ENCODE data around the gene RBMS1.

RBMS1 gene

GRCh38 chr2:160532388-160532787 lies 38.8 kb upstream of the RBMS1 start:
- H3K79me2 ChIP-seq (ENCODE audit: control insufficient read depth, low read length), result no peaks in the 10 kb centered on the region

GRCh38 chr2:160522951-160523710 lies 29.5 kb upstream of the RBMS1 start:
- no peaks in the 10 kb centered on the region for H3K9me3 ChIP-seq (ENCODE audit: control insufficient read depth, insufficient read depth, low read length)
- no peak overlapping the region for H3K4me2 ChIP-seq (ENCODE audit: low read length)
- H3K36me3 ChIP-seq (ENCODE audit: control insufficient read depth, low read length), result no peaks in the 10 kb centered on the region
- no peaks in the 10 kb centered on the region for H4K20me1 ChIP-seq (ENCODE audit: control insufficient read depth, insufficient read depth, low read depth, low read length)
- H3K4me1 ChIP-seq (ENCODE audit: control insufficient read depth, low read length), result no peaks in the 10 kb centered on the region
- no peaks in the 10 kb centered on the region for H3K27me3 ChIP-seq (ENCODE audit: control insufficient read depth, low read length)
- no peaks in the 10 kb centered on the region for H3K79me2 ChIP-seq (ENCODE audit: control insufficient read depth, low read length)
- H3K9me2 ChIP-seq (replicated peaks; ENCODE audit: control insufficient read depth, low read length), result no peaks in the 10 kb centered on the region
- H3F3A ChIP-seq (ENCODE audit: control insufficient read depth, insufficient read depth), result no peaks in the 10 kb centered on the region
- no peak overlapping the region for H3K27ac ChIP-seq (ENCODE audit: low read depth, low read length)
- TF ChIP-seq CTCF (IDR thresholded peaks at IDR 0.05; ENCODE audit: low read depth, low read length, poor library complexity, severe bottlenecking) (no peak), EZH2phosphoT487 (IDR thresholded peaks at IDR 0.05; ENCODE audit: borderline replicate concordance, low read length) (no peak)
- no peak overlapping the region for H3K4me3 ChIP-seq (ENCODE audit: low read length)

More at GRCh38 chr2:160532388-160532787, 38.8 kb upstream of the RBMS1 start:
- H3K27me3 ChIP-seq (ENCODE audit: control insufficient read depth, low read length), result no peaks in the 10 kb centered on the region
- no peak overlapping the region for H3K27ac ChIP-seq (ENCODE audit: low read depth, low read length)
- H3K4me3 ChIP-seq (ENCODE audit: low read length), result no peak overlapping the region
- H3K36me3 ChIP-seq (ENCODE audit: control insufficient read depth, low read length), result no peaks in the 10 kb centered on the region
- H3K4me1 ChIP-seq (ENCODE audit: control insufficient read depth, low read length), result no peaks in the 10 kb centered on the region
- H3K9me2 ChIP-seq (replicated peaks; ENCODE audit: control insufficient read depth, low read length), result no peaks in the 10 kb centered on the region
- H3F3A ChIP-seq (ENCODE audit: control insufficient read depth, insufficient read depth), result no peaks in the 10 kb centered on the region
- H3K4me2 ChIP-seq (ENCODE audit: low read length), result no peak overlapping the region
- H4K20me1 ChIP-seq (ENCODE audit: control insufficient read depth, insufficient read depth, low read depth, low read length), result no peaks in the 10 kb centered on the region
- no peaks in the 10 kb centered on the region for H3K9me3 ChIP-seq (ENCODE audit: control insufficient read depth, insufficient read depth, low read length)
- TF ChIP-seq EZH2phosphoT487 (IDR thresholded peaks at IDR 0.05; ENCODE audit: borderline replicate concordance, low read length) (no peak), CTCF (IDR thresholded peaks at IDR 0.05; ENCODE audit: low read depth, low read length, poor library complexity, severe bottlenecking) (no peak)

- H3K9me3 ChIP-seq (ENCODE audit: control insufficient read depth, insufficient read depth, low read length), result no peaks in the 10 kb centered on the region
- H3K4me2 ChIP-seq (ENCODE audit: low read length), result no peak overlapping the region
- H3K9me2 ChIP-seq (replicated peaks; ENCODE audit: control insufficient read depth, low read length), result no peaks in the 10 kb centered on the region
- H4K20me1 ChIP-seq (ENCODE audit: control insufficient read depth, insufficient read depth, low read depth, low read length), result no peaks in the 10 kb centered on the region
- no peaks in the 10 kb centered on the region for H3K79me2 ChIP-seq (ENCODE audit: control insufficient read depth, low read length)
- no peak overlapping the region for H3K27ac ChIP-seq (ENCODE audit: low read depth, low read length)
- H3K36me3 ChIP-seq (ENCODE audit: control insufficient read depth, low read length), result no peaks in the 10 kb centered on the region
- no peaks in the 10 kb centered on the region for H3F3A ChIP-seq (ENCODE audit: control insufficient read depth, insufficient read depth)
- no peak overlapping the region for H3K4me3 ChIP-seq (ENCODE audit: low read length)
- H3K27me3 ChIP-seq (ENCODE audit: control insufficient read depth, low read length), result peaks cover 5% of the 10 kb centered on the region; the same call in 1 of the 2 replicates
- no peaks in the 10 kb centered on the region for H3K4me1 ChIP-seq (ENCODE audit: control insufficient read depth, low read length)
- no peak for TF ChIP-seq EZH2phosphoT487 (IDR thresholded peaks at IDR 0.05; ENCODE audit: borderline replicate concordance, low read length)
- no peak for TF ChIP-seq CTCF (IDR thresholded peaks at IDR 0.05; ENCODE audit: low read depth, low read length, poor library complexity, severe bottlenecking)
Observed at GRCh38 chr2:160517731-160518130, 24.1 kb upstream of the RBMS1 start.

Data from DOHH2 (cell line).